Activated naive CD4-positive, alpha-beta T cell treated with anti-CD3 and anti-CD28 coated beads, Interleukin-2, amount 10 ng/mL, durations not matched to agents 7 days and 5 days (primary cell): Measurements from ENCODE around the gene NTM.

Experiments
- CTCF ChIA-PET: fragments of 350-600 bp; sonication (Branson Sonifier 250); formaldehyde crosslinking; loops from one replicate; lab custom pipeline; 2021; ENCODE audit warnings: antibody characterized with exemption; lab: Charles Lee
- DNase-seq: peaks from one replicate; pipeline ENCODE4 v3.0.0-alpha.2; 2020
- H3K27ac Mint-ChIP-seq: one replicate; pipeline ENCODE4 v1.8.0; 2021; ENCODE audit warnings: mild to moderate bottlenecking, moderate library complexity, mixed read lengths
- H3K27me3 Mint-ChIP-seq: one replicate; pipeline ENCODE4 v1.8.0; 2021; ENCODE audit warnings: mild to moderate bottlenecking, mixed read lengths
- H3K36me3 Mint-ChIP-seq: one replicate; pipeline ENCODE4 v1.8.0; 2021; ENCODE audit warnings: mixed read lengths
- H3K4me1 Mint-ChIP-seq: one replicate; pipeline ENCODE4 v1.8.0; 2021; ENCODE audit warnings: mixed read lengths
- H3K4me3 Mint-ChIP-seq: one replicate; pipeline ENCODE4 v1.8.0; 2021; ENCODE audit warnings: mild to moderate bottlenecking, moderate library complexity, mixed read lengths
- H3K9me3 Mint-ChIP-seq: one replicate; pipeline ENCODE4 v1.8.0; 2021; ENCODE audit warnings: mixed read lengths

Gene NTM

GRCh38 chr11:132337819-132338416, 967.5 kb downstream of the NTM start:
- no peak overlapping the region for H3K4me3 Mint-ChIP-seq
- no peaks in the 10 kb centered on the region for H3K4me1 Mint-ChIP-seq
- no peak for DNase-seq
- H3K27ac Mint-ChIP-seq, result no peak overlapping the region
- H3K9me3 Mint-ChIP-seq, result peaks cover 6% of the 10 kb centered on the region
- no peaks in the 10 kb centered on the region for H3K27me3 Mint-ChIP-seq
- no peaks in the 10 kb centered on the region for H3K36me3 Mint-ChIP-seq
- CTCF ChIA-PET, result no interaction called here

DNA sequence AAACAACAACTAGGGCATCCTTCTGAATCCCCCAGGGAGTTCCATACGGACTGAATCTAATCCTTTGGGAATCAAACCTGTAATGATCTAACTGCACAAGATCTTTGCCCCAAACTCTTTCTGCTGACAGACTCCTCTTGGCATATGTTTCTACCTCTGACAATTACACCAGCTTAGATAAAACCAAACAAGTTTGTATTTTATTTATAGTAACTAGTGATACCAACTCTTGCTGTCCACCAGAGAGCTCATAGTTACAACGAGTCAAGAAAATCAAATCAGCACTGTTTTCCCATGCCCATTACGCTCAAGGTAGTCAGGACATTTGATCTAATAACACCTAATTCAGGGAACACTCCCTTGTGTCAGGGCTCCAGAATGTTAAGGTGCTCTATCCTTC, 972.0 kb downstream of the NTM start:
- Mint-ChIP-seq H3K4me1 (no peaks in the 10 kb centered on the region), H3K36me3 (no peaks in the 10 kb centered on the region), H3K4me3 (no peak overlapping the region), H3K9me3 (no peaks in the 10 kb centered on the region), H3K27ac (no peak overlapping the region), H3K27me3 (no peaks in the 10 kb centered on the region)
- CTCF ChIA-PET, result no interaction called here
- DNase-seq, result no peak

DNA sequence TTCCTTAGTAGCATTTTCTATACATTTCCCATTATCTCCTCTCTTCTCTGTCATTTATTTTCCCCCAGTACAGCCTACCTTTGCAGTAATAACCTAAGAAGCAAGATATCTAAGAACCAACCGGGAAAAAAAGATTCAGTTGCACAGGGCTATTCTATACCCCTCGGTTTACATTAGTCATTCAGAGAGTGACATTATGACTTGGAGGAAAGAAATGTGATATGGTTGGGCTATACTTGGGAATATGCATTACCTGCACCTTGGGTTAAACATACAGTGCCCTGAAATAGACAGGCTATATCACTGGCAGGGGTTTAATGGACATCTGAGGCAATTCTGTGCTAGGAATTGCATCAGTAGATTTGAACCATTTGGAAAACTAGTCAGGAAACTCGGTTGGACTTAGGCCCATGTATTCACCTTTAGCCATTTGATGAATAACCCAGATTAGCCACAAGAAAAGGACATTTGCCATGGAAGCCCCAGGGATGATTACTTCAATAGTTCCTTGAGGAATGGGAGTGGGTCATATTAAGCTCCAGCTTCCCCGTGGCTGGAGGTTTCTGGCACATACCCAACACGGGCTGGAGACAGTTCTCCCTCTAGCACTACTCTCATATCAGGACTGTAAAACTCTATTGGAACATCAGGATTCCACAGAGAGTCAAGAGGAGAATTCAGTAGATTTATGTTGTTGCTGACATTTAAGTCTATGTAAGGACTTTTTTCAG, 973.2 kb downstream of the NTM start:
- no peak overlapping the region for H3K27ac Mint-ChIP-seq
- H3K27me3 Mint-ChIP-seq, result no peaks in the 10 kb centered on the region
- DNase-seq, result no peak
- no peak overlapping the region for H3K4me3 Mint-ChIP-seq
- no peaks in the 10 kb centered on the region for H3K9me3 Mint-ChIP-seq
- H3K4me1 Mint-ChIP-seq, result no peaks in the 10 kb centered on the region
- CTCF ChIA-PET, result no interaction called here
- no peaks in the 10 kb centered on the region for H3K36me3 Mint-ChIP-seq

DNA sequence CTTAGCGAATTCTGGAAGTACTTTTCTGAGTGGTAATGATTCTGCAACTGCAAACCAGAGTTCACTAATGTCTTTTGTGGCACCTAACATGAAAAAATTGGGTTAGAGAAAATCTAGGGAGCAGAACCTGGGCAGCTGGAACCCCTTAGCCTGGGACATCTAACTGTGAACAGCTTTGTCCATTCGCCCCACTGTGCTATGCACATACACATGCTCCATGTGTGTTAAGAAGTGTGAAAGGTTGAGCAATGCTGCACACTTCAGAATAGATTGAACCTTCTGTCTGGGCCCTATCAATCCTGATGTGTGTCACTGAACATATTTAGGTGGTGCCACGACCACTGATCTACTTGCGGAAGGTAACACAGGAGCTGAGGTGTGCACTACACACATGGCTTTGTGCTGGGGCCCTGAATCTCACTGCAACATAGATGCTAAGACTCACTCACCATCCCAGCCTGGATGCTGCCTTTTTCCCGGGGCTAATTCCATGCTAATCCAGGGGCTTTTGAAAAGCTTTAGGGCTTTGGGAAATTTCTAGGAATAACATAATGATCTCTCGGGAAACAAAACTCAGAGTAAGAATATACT, 976.2 kb downstream of the NTM start:
- Mint-ChIP-seq H3K36me3 (no peaks in the 10 kb centered on the region), H3K4me1 (no peaks in the 10 kb centered on the region), H3K27ac (no peak overlapping the region), H3K27me3 (no peaks in the 10 kb centered on the region), H3K9me3 (peaks cover 3% of the 10 kb centered on the region), H3K4me3 (no peak overlapping the region)
- CTCF ChIA-PET, result no interaction called here
- DNase-seq, result no peak

DNA sequence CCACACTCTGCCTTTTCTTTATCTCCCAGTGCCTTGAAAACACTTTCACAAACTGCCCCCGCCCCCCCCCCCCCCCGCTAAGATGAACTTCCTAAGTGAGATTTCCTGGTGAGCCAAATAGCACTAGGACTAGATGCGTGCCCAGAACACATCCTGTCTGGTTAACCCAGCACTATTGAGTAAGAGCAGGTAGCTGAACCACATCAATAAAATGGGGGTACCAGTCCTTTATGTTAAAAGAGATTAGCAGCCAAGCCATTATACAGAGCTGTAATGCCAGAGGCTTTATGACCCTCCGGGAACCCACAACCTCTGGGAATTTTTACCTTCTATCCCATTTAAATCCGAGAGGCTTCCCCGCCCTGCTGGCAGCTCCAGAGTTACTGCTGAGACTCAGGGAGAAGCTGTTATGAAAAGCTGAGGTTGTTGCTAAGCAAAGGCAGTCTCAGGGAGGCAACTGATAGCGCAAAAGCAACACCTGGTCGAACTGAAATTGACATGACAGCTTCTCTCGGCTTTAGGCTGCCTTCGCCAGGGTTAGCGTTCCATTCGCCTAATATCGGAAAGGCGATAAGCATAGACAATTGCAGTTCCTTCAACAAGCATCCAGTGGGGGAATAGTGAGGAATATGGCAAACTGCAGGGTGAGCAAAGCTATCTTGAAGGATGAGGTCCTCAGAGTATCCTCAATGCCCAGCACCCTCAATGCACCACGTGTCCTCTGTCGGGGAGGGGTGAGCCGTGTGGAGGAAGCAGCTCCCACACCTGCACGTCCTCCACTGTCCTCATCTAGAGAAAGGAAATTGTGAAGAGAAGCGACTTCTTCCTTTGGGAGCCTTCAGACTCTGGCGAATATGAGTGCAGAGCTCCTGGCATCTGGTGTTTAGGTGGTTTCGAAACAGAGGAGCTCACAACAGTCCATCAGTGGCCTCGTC, 977.0 kb downstream of the NTM start:
- DNase-seq, result no peak
- Mint-ChIP-seq H3K9me3 (peaks cover 3% of the 10 kb centered on the region), H3K27me3 (no peaks in the 10 kb centered on the region)

GRCh38 chr11:132349811-132350733, 979.7 kb downstream of the NTM start:
- H3K4me3 Mint-ChIP-seq, result no peak overlapping the region
- CTCF ChIA-PET, result no interaction called here
- H3K36me3 Mint-ChIP-seq, result no peaks in the 10 kb centered on the region
- no peak for DNase-seq
- peaks cover 3% of the 10 kb centered on the region for H3K9me3 Mint-ChIP-seq
- H3K4me1 Mint-ChIP-seq, result no peaks in the 10 kb centered on the region
- no peaks in the 10 kb centered on the region for H3K27me3 Mint-ChIP-seq
- peak overlapping the region; percentile 29 for H3K27ac Mint-ChIP-seq

More for the DNA sequence above, 977.0 kb downstream of the NTM start:
- no peak overlapping the region for H3K4me3 Mint-ChIP-seq
- CTCF ChIA-PET, result no interaction called here
- no peak overlapping the region for H3K27ac Mint-ChIP-seq
- H3K4me1 Mint-ChIP-seq, result no peaks in the 10 kb centered on the region
- no peaks in the 10 kb centered on the region for H3K36me3 Mint-ChIP-seq

GRCh38 chr11:132351050-132351449, 980.6 kb downstream of the NTM start:
- no peak for DNase-seq
- no peak overlapping the region for H3K27ac Mint-ChIP-seq
- CTCF ChIA-PET, result no interaction called here
- H3K27me3 Mint-ChIP-seq, result no peaks in the 10 kb centered on the region
- no peak overlapping the region for H3K4me3 Mint-ChIP-seq
- H3K36me3 Mint-ChIP-seq, result no peaks in the 10 kb centered on the region
- no peaks in the 10 kb centered on the region for H3K4me1 Mint-ChIP-seq
- peaks cover 3% of the 10 kb centered on the region for H3K9me3 Mint-ChIP-seq

GRCh38 chr11:132352497-132352896, 982.1 kb downstream of the NTM start:
- DNase-seq, result no peak
- Mint-ChIP-seq H3K4me3 (no peak overlapping the region), H3K9me3 (peaks cover 6% of the 10 kb centered on the region)

GRCh38 chr11:132353255-132353654, 982.8 kb downstream of the NTM start:
- Mint-ChIP-seq H3K27ac (no peak overlapping the region), H3K4me1 (no peaks in the 10 kb centered on the region), H3K27me3 (no peaks in the 10 kb centered on the region), H3K9me3 (peaks cover 7% of the 10 kb centered on the region), H3K4me3 (no peak overlapping the region), H3K36me3 (no peaks in the 10 kb centered on the region)
- CTCF ChIA-PET, result no interaction called here
- no peak for DNase-seq

More at GRCh38 chr11:132352497-132352896, 982.1 kb downstream of the NTM start:
- no peaks in the 10 kb centered on the region for H3K4me1 Mint-ChIP-seq
- CTCF ChIA-PET, result no interaction called here
- no peak overlapping the region for H3K27ac Mint-ChIP-seq
- no peaks in the 10 kb centered on the region for H3K27me3 Mint-ChIP-seq
- H3K36me3 Mint-ChIP-seq, result no peaks in the 10 kb centered on the region

GRCh38 chr11:132357811-132358572, 987.6 kb downstream of the NTM start:
- no peak overlapping the region for H3K4me3 Mint-ChIP-seq
- no peaks in the 10 kb centered on the region for H3K27me3 Mint-ChIP-seq
- no peaks in the 10 kb centered on the region for H3K36me3 Mint-ChIP-seq
- CTCF ChIA-PET, result no interaction called here
- no peak overlapping the region for H3K27ac Mint-ChIP-seq
- H3K4me1 Mint-ChIP-seq, result no peaks in the 10 kb centered on the region
- H3K9me3 Mint-ChIP-seq, result peaks cover 3% of the 10 kb centered on the region
- no peak for DNase-seq

GRCh38 chr11:132358573-132358953, 988.1 kb downstream of the NTM start:
- H3K27ac Mint-ChIP-seq, result no peak overlapping the region
- DNase-seq, result no peak
- H3K36me3 Mint-ChIP-seq, result no peaks in the 10 kb centered on the region
- H3K4me1 Mint-ChIP-seq, result no peaks in the 10 kb centered on the region
- CTCF ChIA-PET, result no interaction called here
- H3K4me3 Mint-ChIP-seq, result no peak overlapping the region
- peaks cover 3% of the 10 kb centered on the region for H3K9me3 Mint-ChIP-seq
- no peaks in the 10 kb centered on the region for H3K27me3 Mint-ChIP-seq

GRCh38 chr11:132361011-132361550, 990.7 kb downstream of the NTM start:
- Mint-ChIP-seq H3K4me3 (no peak overlapping the region), H3K4me1 (no peaks in the 10 kb centered on the region), H3K9me3 (peaks cover 3% of the 10 kb centered on the region), H3K36me3 (no peaks in the 10 kb centered on the region), H3K27me3 (no peaks in the 10 kb centered on the region), H3K27ac (no peak overlapping the region)
- no peak for DNase-seq
- CTCF ChIA-PET, result no interaction called here

GRCh38 chr11:132365650-132366049, 995.2 kb downstream of the NTM start:
- no peak overlapping the region for H3K27ac Mint-ChIP-seq
- DNase-seq, result no peak
- H3K4me1 Mint-ChIP-seq, result no peaks in the 10 kb centered on the region
- H3K9me3 Mint-ChIP-seq, result peaks cover 3% of the 10 kb centered on the region
- no peak overlapping the region for H3K4me3 Mint-ChIP-seq
- no peaks in the 10 kb centered on the region for H3K36me3 Mint-ChIP-seq
- H3K27me3 Mint-ChIP-seq, result no peaks in the 10 kb centered on the region
- CTCF ChIA-PET, result no interaction called here
